Testis (tissue), 2 donors: Measurements from ENCODE around the gene SAMD4B.

Experiments
- CTCF ChIP-seq, 3 experiments: fragments of 450-650 bp in 2 of 3; fragments of 200-600 bp in 1 of 3; sonication (generic) in 1 of 3; IDR thresholded peaks; one replicate each; pipeline ENCODE4 v1.5.1; 2016 to 2019; ENCODE audit warnings: antibody characterized with exemption in 3 of 3, mild to moderate bottlenecking in 2 of 3, moderate library complexity in 1 of 3
- POLR2A ChIP-seq: fragments of 450-650 bp; IDR thresholded peaks from one replicate; pipeline ENCODE4 v1.6.1; 2017; ENCODE audit warnings: antibody characterized with exemption, mild to moderate bottlenecking, moderate library complexity

GRCh38 chr19:39405958-39406655 lies 63.9 kb downstream of the SAMD4B start:
- no peak for TF ChIP-seq CTCF (IDR thresholded peaks at IDR 0.05)
- no peak for TF ChIP-seq POLR2A
